ENCODE results near the gene ATP6V1A.

ATP6V1A gene

GRCh38 chr3:113764698-113765097 is 17.9 kb downstream of the ATP6V1A start:
- no peaks in the 10 kb centered on the region for H3K9me3 Mint-ChIP-seq
- H3K4me1 Mint-ChIP-seq, result no peaks in the 10 kb centered on the region
- no peak overlapping the region for H3K4me3 Mint-ChIP-seq
- no peaks in the 10 kb centered on the region for H3K36me3 Mint-ChIP-seq (ENCODE audit: low read depth)
- H3K27me3 Mint-ChIP-seq (ENCODE audit: low read depth), result no peaks in the 10 kb centered on the region
- TF ChIP-seq CTCF (IDR thresholded peaks at IDR 0.05; ENCODE audit: unreplicated experiment in 3 of 3), result no peak
- H3K27ac Mint-ChIP-seq, result no peak overlapping the region

DNA sequence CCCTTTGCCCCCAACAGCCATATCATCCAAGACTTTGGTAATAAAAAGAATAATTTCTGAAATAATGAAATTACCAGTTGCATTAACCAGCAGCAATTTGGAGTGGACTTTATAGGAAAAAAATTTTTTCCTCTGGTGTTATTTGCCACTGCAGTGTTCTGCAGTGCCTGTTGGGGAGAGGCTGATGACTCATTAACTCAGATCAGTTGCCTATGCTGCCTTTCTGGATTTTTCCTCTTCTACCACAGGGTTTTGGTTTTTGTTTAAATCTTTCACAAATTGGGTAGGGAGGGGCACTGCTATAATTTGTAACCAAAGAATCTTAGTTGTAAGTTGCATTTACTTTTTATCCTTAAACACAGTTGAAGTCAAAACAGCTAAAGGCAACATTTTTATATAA is 22.7 kb downstream of the ATP6V1A start:
- no peaks in the 10 kb centered on the region for H3K27me3 Mint-ChIP-seq (ENCODE audit: low read depth)
- no peaks in the 10 kb centered on the region for H3K36me3 Mint-ChIP-seq (ENCODE audit: low read depth)
- H3K27ac Mint-ChIP-seq, result peak overlapping the region in 1 of 3 experiments; percentile 44
- H3K9me3 Mint-ChIP-seq, result no peaks in the 10 kb centered on the region
- H3K4me1 Mint-ChIP-seq, result no peaks in the 10 kb centered on the region
- no peak for TF ChIP-seq CTCF (IDR thresholded peaks at IDR 0.05; ENCODE audit: unreplicated experiment in 3 of 3)
- H3K4me3 Mint-ChIP-seq, result no peak overlapping the region

- H3K4me3 Mint-ChIP-seq, result no peak overlapping the region
- H3K27ac Mint-ChIP-seq, result peak overlapping the region in 1 of 3 experiments; percentile 10
- H3K27me3 Mint-ChIP-seq (ENCODE audit: low read depth), result no peaks in the 10 kb centered on the region
- H3K36me3 Mint-ChIP-seq (ENCODE audit: low read depth), result no peaks in the 10 kb centered on the region
- no peaks in the 10 kb centered on the region for H3K4me1 Mint-ChIP-seq
- H3K9me3 Mint-ChIP-seq, result no peaks in the 10 kb centered on the region
- no peak for TF ChIP-seq CTCF (IDR thresholded peaks at IDR 0.05; ENCODE audit: unreplicated experiment in 3 of 3)
These were observed 25.2 kb downstream of the ATP6V1A start for GRCh38 chr3:113771993-113772392.

DNA sequence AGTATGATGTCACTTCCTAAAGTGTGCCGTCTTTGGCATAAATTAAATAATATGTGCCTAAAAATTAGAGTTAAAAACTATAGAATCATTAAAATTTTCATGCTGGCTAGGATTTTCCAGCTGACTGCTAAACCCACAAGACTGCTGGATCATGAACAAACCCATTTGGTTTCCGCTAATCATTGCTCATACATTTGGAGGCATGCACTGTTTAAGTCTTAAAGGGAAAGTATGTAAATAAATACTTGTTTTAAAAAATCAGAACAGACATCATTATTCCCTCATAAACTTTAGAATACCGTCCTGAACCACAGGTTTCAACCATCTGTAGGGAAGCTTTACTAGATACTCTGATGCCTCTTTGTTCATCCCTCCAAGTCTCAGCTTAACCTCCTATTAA is 26.5 kb downstream of the ATP6V1A start:
- TF ChIP-seq CTCF (IDR thresholded peaks at IDR 0.05; ENCODE audit: unreplicated experiment in 3 of 3), result no peak
- Mint-ChIP-seq H3K36me3 (ENCODE audit: low read depth) (no peaks in the 10 kb centered on the region), H3K4me3 (no peak overlapping the region), H3K27me3 (ENCODE audit: low read depth) (no peaks in the 10 kb centered on the region), H3K4me1 (no peaks in the 10 kb centered on the region), H3K27ac (no peak overlapping the region), H3K9me3 (no peaks in the 10 kb centered on the region)

GRCh38 chr3:113775516-113775915 is 28.7 kb downstream of the ATP6V1A start:
- Mint-ChIP-seq H3K4me3 (no peak overlapping the region), H3K27me3 (ENCODE audit: low read depth) (no peaks in the 10 kb centered on the region), H3K4me1 (no peaks in the 10 kb centered on the region), H3K9me3 (no peaks in the 10 kb centered on the region), H3K36me3 (ENCODE audit: low read depth) (no peaks in the 10 kb centered on the region), H3K27ac (no peak overlapping the region)
- TF ChIP-seq CTCF (IDR thresholded peaks at IDR 0.05; ENCODE audit: unreplicated experiment in 3 of 3), result no peak

DNA sequence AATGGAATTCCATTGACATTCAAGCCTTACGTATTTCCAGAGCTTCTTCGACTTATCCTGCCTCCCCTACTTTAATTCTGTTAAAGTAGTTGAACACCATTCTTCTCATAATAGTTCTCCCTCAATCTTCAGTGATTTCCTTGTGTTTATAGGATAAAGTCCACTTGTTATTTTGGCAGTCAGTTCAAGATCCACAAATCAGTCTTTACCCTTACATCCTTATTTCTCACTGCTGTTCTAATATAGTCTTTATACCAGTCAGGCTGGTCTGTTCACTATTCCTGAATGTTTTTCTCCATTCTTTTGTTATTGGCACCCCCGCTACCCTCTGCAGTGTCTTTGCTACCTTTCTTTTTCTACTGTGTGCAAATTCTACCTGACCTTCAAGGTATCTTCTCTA is 29.7 kb downstream of the ATP6V1A start:
- no peaks in the 10 kb centered on the region for H3K27me3 Mint-ChIP-seq (ENCODE audit: low read depth)
- peak overlapping the region in 2 of 3 experiments; percentile 1 to 8 for H3K27ac Mint-ChIP-seq
- no peaks in the 10 kb centered on the region for H3K4me1 Mint-ChIP-seq
- no peak for TF ChIP-seq CTCF (IDR thresholded peaks at IDR 0.05; ENCODE audit: unreplicated experiment in 3 of 3)
- H3K36me3 Mint-ChIP-seq (ENCODE audit: low read depth), result no peaks in the 10 kb centered on the region
- no peak overlapping the region for H3K4me3 Mint-ChIP-seq
- no peaks in the 10 kb centered on the region for H3K9me3 Mint-ChIP-seq
